Body of pancreas (tissue), 4 donors: ENCODE results near the gene UBAC2.

Source experiments
- CTCF ChIP-seq, 7 experiments: fragments of 450-650 bp in 4 of 7; fragments of 200-600 bp in 3 of 7; sonication (generic) in 3 of 7; IDR thresholded peaks; one replicate each; pipeline ENCODE4 v1.5.1; 2016 to 2019; ENCODE audit warnings: antibody characterized with exemption in 7 of 7
- POLR2A ChIP-seq, 3 donors: fragments of 450-650 bp; IDR thresholded peaks; one replicate each; pipeline ENCODE4 v1.6.1; 2016; ENCODE audit warnings: antibody characterized with exemption in 3 of 3, mild to moderate bottlenecking in 2 of 3

GRCh38 chr13:99405966-99406365 is 205.3 kb downstream of the UBAC2 start:
- TF ChIP-seq CTCF (IDR thresholded peaks at IDR 0.05) (no peak), POLR2A (IDR thresholded peaks at IDR 0.05) (no peak)
